Activated naive CD8-positive, alpha-beta T cell (primary cell): ENCODE data around the gene ADGRG3.
"Not testable (repeated sequence)": the region's sequence is repeated elsewhere in the genome, so short reads cannot be mapped to it uniquely, and the experiment has no call there.

Experiments
- H3K27ac Mint-ChIP-seq: one replicate; pipeline ENCODE4 v1.8.0; 2021; ENCODE audit warnings: mixed read lengths
- H3K27me3 Mint-ChIP-seq: one replicate; pipeline ENCODE4 v1.8.0; 2021; ENCODE audit warnings: mixed read lengths
- H3K36me3 Mint-ChIP-seq: one replicate; pipeline ENCODE4 v1.8.0; 2021; ENCODE audit warnings: mixed read lengths
- H3K4me1 Mint-ChIP-seq: one replicate; pipeline ENCODE4 v1.8.0; 2021; ENCODE audit warnings: low read depth, mixed read lengths
- H3K4me3 Mint-ChIP-seq: one replicate; pipeline ENCODE4 v1.8.0; 2021; ENCODE audit warnings: mild to moderate bottlenecking, mixed read lengths
- H3K9me3 Mint-ChIP-seq: one replicate; pipeline ENCODE4 v1.8.0; 2021; ENCODE audit warnings: low read depth, mixed read lengths

ADGRG3 gene

GRCh38 chr16:57712569-57712968 lies 44.5 kb downstream of the ADGRG3 start:
- not testable (repeated sequence) for H3K27me3 Mint-ChIP-seq, H3K4me3 Mint-ChIP-seq, H3K4me1 Mint-ChIP-seq, H3K27ac Mint-ChIP-seq, H3K36me3 Mint-ChIP-seq, H3K9me3 Mint-ChIP-seq

- no peaks in the 10 kb centered on the region for H3K9me3 Mint-ChIP-seq
- H3K4me3 Mint-ChIP-seq: no peak overlapping the region
- H3K27ac Mint-ChIP-seq: no peak overlapping the region
- no peaks in the 10 kb centered on the region for H3K4me1 Mint-ChIP-seq
- no peaks in the 10 kb centered on the region for H3K36me3 Mint-ChIP-seq
- no peaks in the 10 kb centered on the region for H3K27me3 Mint-ChIP-seq
These were observed 45.5 kb downstream of the ADGRG3 start for GRCh38 chr16:57713596-57713995.

- no peaks in the 10 kb centered on the region for H3K4me1 Mint-ChIP-seq
- H3K9me3 Mint-ChIP-seq: no peaks in the 10 kb centered on the region
- no peaks in the 10 kb centered on the region for H3K36me3 Mint-ChIP-seq
- no peak overlapping the region for H3K27ac Mint-ChIP-seq
- no peaks in the 10 kb centered on the region for H3K27me3 Mint-ChIP-seq
- no peak overlapping the region for H3K4me3 Mint-ChIP-seq
These were observed 45.9 kb downstream of the ADGRG3 start for GRCh38 chr16:57714047-57714446.

- H3K27ac Mint-ChIP-seq: no peak overlapping the region
- no peaks in the 10 kb centered on the region for H3K4me1 Mint-ChIP-seq
These were observed 52.1 kb downstream of the ADGRG3 start for GRCh38 chr16:57720142-57720575.

GRCh38 chr16:57721356-57722209 lies 53.5 kb downstream of the ADGRG3 start:
- Mint-ChIP-seq H3K9me3 (no peaks in the 10 kb centered on the region), H3K27ac (no peak overlapping the region), H3K27me3 (no peaks in the 10 kb centered on the region), H3K4me1 (no peaks in the 10 kb centered on the region), H3K36me3 (no peaks in the 10 kb centered on the region), H3K4me3 (no peak overlapping the region)

More at GRCh38 chr16:57720142-57720575, 52.1 kb downstream of the ADGRG3 start:
- Mint-ChIP-seq H3K9me3 (no peaks in the 10 kb centered on the region), H3K27me3 (no peaks in the 10 kb centered on the region), H3K4me3 (no peak overlapping the region), H3K36me3 (no peaks in the 10 kb centered on the region)

- no peak overlapping the region for H3K27ac Mint-ChIP-seq
- no peak overlapping the region for H3K4me3 Mint-ChIP-seq
- H3K9me3 Mint-ChIP-seq: no peaks in the 10 kb centered on the region
- H3K36me3 Mint-ChIP-seq: no peaks in the 10 kb centered on the region
- H3K27me3 Mint-ChIP-seq: no peaks in the 10 kb centered on the region
- no peaks in the 10 kb centered on the region for H3K4me1 Mint-ChIP-seq
These were observed 54.0 kb downstream of the ADGRG3 start for GRCh38 chr16:57722210-57722499.

- Mint-ChIP-seq H3K4me1 (no peaks in the 10 kb centered on the region), H3K36me3 (no peaks in the 10 kb centered on the region), H3K9me3 (no peaks in the 10 kb centered on the region), H3K27ac (no peak overlapping the region), H3K4me3 (no peak overlapping the region), H3K27me3 (no peaks in the 10 kb centered on the region)
These were observed 54.5 kb downstream of the ADGRG3 start for GRCh38 chr16:57722651-57723050.

GRCh38 chr16:57723170-57723569 lies 55.1 kb downstream of the ADGRG3 start:
- Mint-ChIP-seq H3K4me1 (no peaks in the 10 kb centered on the region), H3K27me3 (no peaks in the 10 kb centered on the region), H3K9me3 (no peaks in the 10 kb centered on the region), H3K27ac (no peak overlapping the region), H3K4me3 (no peak overlapping the region), H3K36me3 (no peaks in the 10 kb centered on the region)

- no peak overlapping the region for H3K27ac Mint-ChIP-seq
- H3K36me3 Mint-ChIP-seq: no peaks in the 10 kb centered on the region
- H3K9me3 Mint-ChIP-seq: no peaks in the 10 kb centered on the region
- H3K27me3 Mint-ChIP-seq: no peaks in the 10 kb centered on the region
- no peaks in the 10 kb centered on the region for H3K4me1 Mint-ChIP-seq
- H3K4me3 Mint-ChIP-seq: no peak overlapping the region
These were observed 56.4 kb downstream of the ADGRG3 start for GRCh38 chr16:57724531-57724930.

GRCh38 chr16:57725151-57725550 lies 57.0 kb downstream of the ADGRG3 start:
- H3K4me3 Mint-ChIP-seq: no peak overlapping the region
- no peaks in the 10 kb centered on the region for H3K4me1 Mint-ChIP-seq
- no peak overlapping the region for H3K27ac Mint-ChIP-seq
- no peaks in the 10 kb centered on the region for H3K36me3 Mint-ChIP-seq
- H3K9me3 Mint-ChIP-seq: no peaks in the 10 kb centered on the region
- no peaks in the 10 kb centered on the region for H3K27me3 Mint-ChIP-seq

GRCh38 chr16:57725554-57725953 lies 57.4 kb downstream of the ADGRG3 start:
- no peak overlapping the region for H3K27ac Mint-ChIP-seq
- H3K4me3 Mint-ChIP-seq: no peak overlapping the region
- no peaks in the 10 kb centered on the region for H3K4me1 Mint-ChIP-seq
- H3K36me3 Mint-ChIP-seq: no peaks in the 10 kb centered on the region
- H3K9me3 Mint-ChIP-seq: no peaks in the 10 kb centered on the region
- no peaks in the 10 kb centered on the region for H3K27me3 Mint-ChIP-seq

GRCh38 chr16:57725976-57726375 lies 57.9 kb downstream of the ADGRG3 start:
- Mint-ChIP-seq H3K36me3 (no peaks in the 10 kb centered on the region), H3K9me3 (no peaks in the 10 kb centered on the region), H3K4me1 (no peaks in the 10 kb centered on the region), H3K27me3 (no peaks in the 10 kb centered on the region), H3K27ac (no peak overlapping the region), H3K4me3 (no peak overlapping the region)

- no peaks in the 10 kb centered on the region for H3K4me1 Mint-ChIP-seq
- H3K27ac Mint-ChIP-seq: no peak overlapping the region
- H3K36me3 Mint-ChIP-seq: no peaks in the 10 kb centered on the region
- no peak overlapping the region for H3K4me3 Mint-ChIP-seq
- no peaks in the 10 kb centered on the region for H3K27me3 Mint-ChIP-seq
- no peaks in the 10 kb centered on the region for H3K9me3 Mint-ChIP-seq
These were observed 58.4 kb downstream of the ADGRG3 start for GRCh38 chr16:57726433-57726947.

GRCh38 chr16:57727610-57728009 lies 59.5 kb downstream of the ADGRG3 start:
- Mint-ChIP-seq H3K27me3 (no peaks in the 10 kb centered on the region), H3K27ac (no peak overlapping the region), H3K9me3 (no peaks in the 10 kb centered on the region), H3K4me1 (no peaks in the 10 kb centered on the region), H3K36me3 (peaks cover under 1% of the 10 kb centered on the region), H3K4me3 (no peak overlapping the region)

GRCh38 chr16:57728336-57729181 lies 60.5 kb downstream of the ADGRG3 start:
- Mint-ChIP-seq H3K36me3 (peaks cover 4% of the 10 kb centered on the region), H3K4me3 (no peak overlapping the region), H3K9me3 (no peaks in the 10 kb centered on the region), H3K4me1 (no peaks in the 10 kb centered on the region), H3K27ac (no peak overlapping the region), H3K27me3 (no peaks in the 10 kb centered on the region)
